ENCODE measurements around the gene MC5R.

DNA sequence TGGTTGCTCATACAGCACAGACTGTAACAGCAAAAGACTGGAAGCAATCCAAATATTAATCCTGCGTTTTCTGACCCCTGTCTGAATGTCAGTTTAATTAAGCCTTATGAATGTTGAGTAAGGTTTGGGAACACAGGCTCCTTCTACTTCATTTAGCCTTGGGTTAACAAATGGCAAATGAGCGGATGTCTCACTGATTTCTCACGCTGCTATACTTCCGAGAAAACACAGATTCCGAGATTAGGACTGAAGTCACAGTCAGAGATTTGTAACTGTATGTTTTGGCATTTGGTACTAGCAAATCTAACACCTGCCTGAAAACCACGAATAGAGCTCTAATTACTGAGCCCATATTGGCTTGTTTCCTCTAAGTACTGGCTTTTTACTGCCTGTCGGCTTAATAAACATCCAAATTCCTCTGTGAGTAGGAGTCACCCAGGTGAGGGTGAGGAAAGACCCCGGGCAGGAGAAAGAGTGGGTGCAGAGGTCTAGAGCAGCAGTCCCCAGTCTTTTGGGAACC is 10.6 kb downstream of the MC5R start:
- TF ChIP-seq POLR2A (IDR thresholded peaks at IDR 0.05): no peak
- TF ChIP-seq, protein P1, sequence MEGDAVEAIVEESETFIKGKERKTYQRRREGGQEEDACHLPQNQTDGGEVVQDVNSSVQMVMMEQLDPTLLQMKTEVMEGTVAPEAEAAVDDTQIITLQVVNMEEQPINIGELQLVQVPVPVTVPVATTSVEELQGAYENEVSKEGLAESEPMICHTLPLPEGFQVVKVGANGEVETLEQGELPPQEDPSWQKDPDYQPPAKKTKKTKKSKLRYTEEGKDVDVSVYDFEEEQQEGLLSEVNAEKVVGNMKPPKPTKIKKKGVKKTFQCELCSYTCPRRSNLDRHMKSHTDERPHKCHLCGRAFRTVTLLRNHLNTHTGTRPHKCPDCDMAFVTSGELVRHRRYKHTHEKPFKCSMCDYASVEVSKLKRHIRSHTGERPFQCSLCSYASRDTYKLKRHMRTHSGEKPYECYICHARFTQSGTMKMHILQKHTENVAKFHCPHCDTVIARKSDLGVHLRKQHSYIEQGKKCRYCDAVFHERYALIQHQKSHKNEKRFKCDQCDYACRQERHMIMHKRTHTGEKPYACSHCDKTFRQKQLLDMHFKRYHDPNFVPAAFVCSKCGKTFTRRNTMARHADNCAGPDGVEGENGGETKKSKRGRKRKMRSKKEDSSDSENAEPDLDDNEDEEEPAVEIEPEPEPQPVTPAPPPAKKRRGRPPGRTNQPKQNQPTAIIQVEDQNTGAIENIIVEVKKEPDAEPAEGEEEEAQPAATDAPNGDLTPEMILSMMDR (IDR thresholded peaks at IDR 0.05): no peak
- TF ChIP-seq POLR2AphosphoS5 (IDR thresholded peaks at IDR 0.05): no peak
- no peak for TF ChIP-seq EP300 (IDR thresholded peaks at IDR 0.05)
